ENCODE results near the gene ZNF423.
"Not testable (repeated sequence)": the region's sequence is repeated elsewhere in the genome, so short reads cannot be mapped to it uniquely, and the experiment has no call there.

Gene ZNF423

DNA sequence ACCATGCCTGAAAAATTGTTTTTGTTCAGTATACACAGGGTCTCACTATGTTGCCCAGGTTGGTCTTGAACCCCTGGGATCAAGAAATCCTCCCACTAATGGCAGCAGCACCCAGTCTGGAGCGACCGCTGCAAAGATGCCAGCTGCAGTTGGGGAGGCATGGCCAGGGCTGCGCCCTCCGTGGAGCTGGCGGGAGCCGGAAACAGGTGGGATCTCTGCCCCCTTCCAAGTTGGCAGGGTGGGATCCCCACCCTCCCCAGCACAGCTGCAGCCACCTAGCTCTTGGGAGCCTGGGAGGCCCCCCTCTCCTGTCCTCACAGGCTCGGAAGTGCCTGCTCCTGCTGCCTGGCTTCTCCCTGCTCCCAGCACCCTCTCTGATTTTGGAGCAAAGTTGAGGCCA, 176.8 kb downstream of the ZNF423 start:
- TF ChIP-seq, protein P1, sequence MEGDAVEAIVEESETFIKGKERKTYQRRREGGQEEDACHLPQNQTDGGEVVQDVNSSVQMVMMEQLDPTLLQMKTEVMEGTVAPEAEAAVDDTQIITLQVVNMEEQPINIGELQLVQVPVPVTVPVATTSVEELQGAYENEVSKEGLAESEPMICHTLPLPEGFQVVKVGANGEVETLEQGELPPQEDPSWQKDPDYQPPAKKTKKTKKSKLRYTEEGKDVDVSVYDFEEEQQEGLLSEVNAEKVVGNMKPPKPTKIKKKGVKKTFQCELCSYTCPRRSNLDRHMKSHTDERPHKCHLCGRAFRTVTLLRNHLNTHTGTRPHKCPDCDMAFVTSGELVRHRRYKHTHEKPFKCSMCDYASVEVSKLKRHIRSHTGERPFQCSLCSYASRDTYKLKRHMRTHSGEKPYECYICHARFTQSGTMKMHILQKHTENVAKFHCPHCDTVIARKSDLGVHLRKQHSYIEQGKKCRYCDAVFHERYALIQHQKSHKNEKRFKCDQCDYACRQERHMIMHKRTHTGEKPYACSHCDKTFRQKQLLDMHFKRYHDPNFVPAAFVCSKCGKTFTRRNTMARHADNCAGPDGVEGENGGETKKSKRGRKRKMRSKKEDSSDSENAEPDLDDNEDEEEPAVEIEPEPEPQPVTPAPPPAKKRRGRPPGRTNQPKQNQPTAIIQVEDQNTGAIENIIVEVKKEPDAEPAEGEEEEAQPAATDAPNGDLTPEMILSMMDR (IDR thresholded peaks at IDR 0.05; ENCODE audit: insufficient read depth, low read depth, low read length, missing control alignments) = no peak
- no peak for DNase-seq (ENCODE audit: low read depth)
- H3K4me3 ChIP-seq (ENCODE audit: low read depth, low read length) = no peak overlapping the region

GRCh38 chr16:49677661-49678060, 178.3 kb downstream of the ZNF423 start:
- DNase-seq (ENCODE audit: low read depth); H3K4me3 ChIP-seq (ENCODE audit: low read depth, low read length): not testable (repeated sequence)

- TF ChIP-seq, protein P1 (IDR thresholded peaks at IDR 0.05; ENCODE audit: insufficient read depth, low read depth, low read length, missing control alignments) = no peak
- no peak for DNase-seq (ENCODE audit: low read depth)
- H3K4me3 ChIP-seq (ENCODE audit: low read depth, low read length) = no peak overlapping the region
Measured at GRCh38 chr16:49675413-49675812, 180.5 kb downstream of the ZNF423 start.

- TF ChIP-seq, protein P1 (IDR thresholded peaks at IDR 0.05; ENCODE audit: insufficient read depth, low read depth, low read length, missing control alignments) = no peak
- DNase-seq (ENCODE audit: low read depth) = no peak
- H3K4me3 ChIP-seq (ENCODE audit: low read depth, low read length) = no peak overlapping the region
Measured at GRCh38 chr16:49674990-49675389, 180.9 kb downstream of the ZNF423 start.

DNA sequence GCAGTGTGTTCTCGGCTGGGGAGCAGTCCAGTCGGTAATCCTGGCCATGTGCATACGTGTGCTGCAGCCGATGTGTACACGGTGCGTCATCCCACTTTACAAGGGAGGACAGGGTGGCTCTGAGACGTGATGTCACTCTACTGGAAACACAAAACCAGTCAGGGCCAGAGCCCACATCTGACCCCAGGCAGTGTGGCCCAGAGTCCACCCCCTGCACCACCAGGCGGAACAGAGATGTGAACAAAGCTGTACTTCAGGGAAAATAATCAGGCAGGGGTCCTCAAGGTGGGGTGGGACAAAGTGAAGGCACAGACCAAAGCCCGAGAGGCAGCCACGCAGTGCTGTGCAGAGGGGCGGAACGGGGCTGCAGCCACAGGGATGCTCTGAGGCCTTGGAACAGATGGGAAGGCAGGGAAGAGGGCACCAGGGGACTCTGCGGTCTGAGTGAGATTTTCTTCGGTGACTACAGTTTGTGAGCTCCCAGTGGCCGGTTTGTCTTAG, 181.5 kb downstream of the ZNF423 start:
- TF ChIP-seq, protein P1 (IDR thresholded peaks at IDR 0.05; ENCODE audit: insufficient read depth, low read depth, low read length, missing control alignments) = no peak
- DNase-seq (ENCODE audit: low read depth) = no peak
- H3K4me3 ChIP-seq (ENCODE audit: low read depth, low read length) = no peak overlapping the region

GRCh38 chr16:49673442-49673841, 182.5 kb downstream of the ZNF423 start:
- H3K4me3 ChIP-seq (ENCODE audit: low read depth, low read length) = no peak overlapping the region
- DNase-seq (ENCODE audit: low read depth) = no peak
- TF ChIP-seq, protein P1 (IDR thresholded peaks at IDR 0.05; ENCODE audit: insufficient read depth, low read depth, low read length, missing control alignments) = no peak

- H3K4me3 ChIP-seq (ENCODE audit: low read depth, low read length) = no peak overlapping the region
- TF ChIP-seq, protein P1 (IDR thresholded peaks at IDR 0.05; ENCODE audit: insufficient read depth, low read depth, low read length, missing control alignments) = no peak
- no peak for DNase-seq (ENCODE audit: low read depth)
Measured at GRCh38 chr16:49672753-49673152, 183.2 kb downstream of the ZNF423 start.
